ENCODE measurements around the gene GNG12.

DNA sequence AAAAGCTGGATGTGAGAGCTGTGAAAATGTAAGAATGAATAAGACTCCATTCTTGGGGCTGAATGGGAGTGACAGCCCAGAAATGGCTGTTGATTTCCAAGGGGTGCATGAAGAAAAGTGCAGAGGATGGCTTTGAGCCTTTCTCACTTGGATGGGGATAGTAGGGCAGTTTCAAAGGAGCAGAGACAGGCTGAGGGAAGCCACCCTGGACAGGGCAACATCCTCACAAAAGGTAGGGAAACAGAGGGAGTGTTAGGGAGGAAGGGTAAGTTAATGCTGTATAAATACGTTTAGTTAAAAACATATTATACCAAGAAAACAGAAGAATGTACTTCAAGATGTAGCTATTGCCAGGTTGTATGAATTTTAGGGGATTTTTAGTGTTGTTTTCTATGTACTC is 110.1 kb downstream of the GNG12 start:
- TF ChIP-seq POLR2AphosphoS5 (IDR thresholded peaks at IDR 0.05; ENCODE audit: insufficient read depth in 1 of 2, low read depth in 1 of 2): no peak
- TF ChIP-seq CTCF (IDR thresholded peaks at IDR 0.05): no peak
